Endodermal cell (in vitro differentiated cells): Measurements from ENCODE around the gene F2RL3. TPM values are rescaled to one million over a fixed set of nuclear protein-coding genes. Genes with fewer than 3 reads are reported as not detected.

Experiments used
- DNase-seq: peaks from one replicate; pipeline ENCODE4 v3.0.0-alpha.2; 2017
- H3K27ac ChIP-seq: 2 replicates; pipeline ENCODE4 v1.5.1; 2013; ENCODE audit warnings: mild to moderate bottlenecking, low read depth, low read length, moderate library complexity
- H3K27me3 ChIP-seq: 2 replicates; pipeline ENCODE4 v1.6.1; 2013; ENCODE audit warnings: mild to moderate bottlenecking, low read length, moderate library complexity; ENCODE audit not compliant: insufficient read depth, control insufficient read depth, poor library complexity, severe bottlenecking
- H3K36me3 ChIP-seq: 2 replicates; pipeline ENCODE4 v1.7.0; 2013; ENCODE audit warnings: mild to moderate bottlenecking, low read length, moderate library complexity; ENCODE audit not compliant: control insufficient read depth, insufficient read depth
- H3K4me1 ChIP-seq: one replicate; pipeline ENCODE4 v1.7.0; 2013; ENCODE audit warnings: low read length; ENCODE audit not compliant: control insufficient read depth, insufficient read depth
- H3K4me3 ChIP-seq: 2 replicates; pipeline ENCODE4 v1.5.1; 2013; ENCODE audit warnings: mild to moderate bottlenecking, low read length, moderate library complexity
- H3K9ac ChIP-seq: 2 replicates; pipeline ENCODE4 v1.6.1; 2013; ENCODE audit warnings: mild to moderate bottlenecking, low read length, moderate library complexity; ENCODE audit not compliant: poor library complexity, severe bottlenecking; ENCODE audit errors: extremely low read depth
- H3K9me3 ChIP-seq: 2 replicates; pipeline ENCODE4 v1.6.1; 2013; ENCODE audit warnings: mild to moderate bottlenecking, low read length, moderate library complexity; ENCODE audit not compliant: control insufficient read depth
- H3K27ac Mint-ChIP-seq: 2 replicates; pipeline ENCODE4 v1.8.0; 2020; ENCODE audit warnings: mixed read lengths
- H3K27me3 Mint-ChIP-seq: 2 replicates; pipeline ENCODE4 v1.8.0; 2021; ENCODE audit warnings: mild to moderate bottlenecking, mixed read lengths; ENCODE audit not compliant: insufficient read depth
- H3K36me3 Mint-ChIP-seq: 2 replicates; pipeline ENCODE4 v1.8.0; 2020; ENCODE audit warnings: low read depth, mixed read lengths
- H3K4me1 Mint-ChIP-seq: 2 replicates; pipeline ENCODE4 v1.8.0; 2020; ENCODE audit warnings: mixed read lengths
- H3K4me3 Mint-ChIP-seq: 2 replicates; pipeline ENCODE4 v1.8.0; 2020; ENCODE audit warnings: mild to moderate bottlenecking, moderate library complexity, mixed read lengths
- H3K9me3 Mint-ChIP-seq: 2 replicates; pipeline ENCODE4 v1.8.0; 2020; ENCODE audit warnings: mild to moderate bottlenecking, mixed read lengths
- WGBS, 2 experiments: methylation state at CpG; one replicate each; pipeline versions ENCODE4 v1.1.5 to v1.1.7; 2013; ENCODE audit warnings: missing lambda C conversion rate in 2 of 2, mixed read lengths in 1 of 2; ENCODE audit not compliant: insufficient coverage in 1 of 2, insufficient read length in 1 of 2; 5-methylcytosine and 5-hydroxymethylcytosine counted together
- total RNA-seq, 2 donors: library from RNA; stranded (reverse); fragmentation: NEBNext Ultra II Directional in 1 of 2; extraction: Animal tissue kit (Norgen Biotek cat#: 25700) in 1 of 2; gene quantifications; 2 replicates in 1 of 2; 3 replicates in 1 of 2; pipeline ENCODE4 v1.2.1, GENCODE V29; 2021
- TF ChIP-seq, protein P1 (sequence below): fragments of 200-600 bp; sonication (generic); conservative IDR thresholded peaks from 2 replicates; pipeline ENCODE4 v1.5.0; 2021; ENCODE audit warnings: antibody characterized with exemption, mild to moderate bottlenecking

The F2RL3 gene
- total RNA-seq, 2 donors from 2014 or later = not detected

GRCh38 chr19:16895467-16896145, 6.8 kb downstream of the F2RL3 start:
- Histone ChIP-seq H3K27ac (no peak overlapping the region), H3K4me1 (no peaks in the 10 kb centered on the region), H3K4me3 (no peak overlapping the region), H3K9me3 (no peaks in the 10 kb centered on the region), H3K9ac (no peak overlapping the region), H3K36me3 (no peaks in the 10 kb centered on the region), H3K27me3 (peaks cover 31% of the 10 kb centered on the region)
- DNase-seq = no peak
- Mint-ChIP-seq H3K4me3 (peak overlapping the region; percentile 58), H3K36me3 (no peaks in the 10 kb centered on the region), H3K27me3 (peaks cover 24% of the 10 kb centered on the region), H3K9me3 (no peaks in the 10 kb centered on the region), H3K4me1 (no peaks in the 10 kb centered on the region), H3K27ac (no peak overlapping the region)
- 64 to 100% methylated on average over 3 to 23 of the region's 30 CpGs for WGBS, 2 experiments
- TF ChIP-seq, protein P1, sequence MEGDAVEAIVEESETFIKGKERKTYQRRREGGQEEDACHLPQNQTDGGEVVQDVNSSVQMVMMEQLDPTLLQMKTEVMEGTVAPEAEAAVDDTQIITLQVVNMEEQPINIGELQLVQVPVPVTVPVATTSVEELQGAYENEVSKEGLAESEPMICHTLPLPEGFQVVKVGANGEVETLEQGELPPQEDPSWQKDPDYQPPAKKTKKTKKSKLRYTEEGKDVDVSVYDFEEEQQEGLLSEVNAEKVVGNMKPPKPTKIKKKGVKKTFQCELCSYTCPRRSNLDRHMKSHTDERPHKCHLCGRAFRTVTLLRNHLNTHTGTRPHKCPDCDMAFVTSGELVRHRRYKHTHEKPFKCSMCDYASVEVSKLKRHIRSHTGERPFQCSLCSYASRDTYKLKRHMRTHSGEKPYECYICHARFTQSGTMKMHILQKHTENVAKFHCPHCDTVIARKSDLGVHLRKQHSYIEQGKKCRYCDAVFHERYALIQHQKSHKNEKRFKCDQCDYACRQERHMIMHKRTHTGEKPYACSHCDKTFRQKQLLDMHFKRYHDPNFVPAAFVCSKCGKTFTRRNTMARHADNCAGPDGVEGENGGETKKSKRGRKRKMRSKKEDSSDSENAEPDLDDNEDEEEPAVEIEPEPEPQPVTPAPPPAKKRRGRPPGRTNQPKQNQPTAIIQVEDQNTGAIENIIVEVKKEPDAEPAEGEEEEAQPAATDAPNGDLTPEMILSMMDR = no peak

GRCh38 chr19:16896146-16897028, 7.6 kb downstream of the F2RL3 start:
- Mint-ChIP-seq H3K27ac (no peak overlapping the region), H3K27me3 (peaks cover 24% of the 10 kb centered on the region), H3K36me3 (no peaks in the 10 kb centered on the region), H3K4me1 (no peaks in the 10 kb centered on the region), H3K9me3 (no peaks in the 10 kb centered on the region), H3K4me3 (peak overlapping the region; percentile 58)
- no peaks in the 10 kb centered on the region for H3K4me1 ChIP-seq
- H3K27me3 ChIP-seq = peaks cover 31% of the 10 kb centered on the region
- no peak overlapping the region for H3K27ac ChIP-seq
- no peaks in the 10 kb centered on the region for H3K9me3 ChIP-seq
- no peaks in the 10 kb centered on the region for H3K36me3 ChIP-seq
- TF ChIP-seq, protein P1 = no peak
- 2 to 7% methylated on average over 31 to 57 of the region's 66 CpGs for WGBS, 2 experiments
- peak; percentile 85 for DNase-seq
- H3K4me3 ChIP-seq = peak overlapping the region; percentile 74
- H3K9ac ChIP-seq = peak overlapping the region; percentile 34

DNA sequence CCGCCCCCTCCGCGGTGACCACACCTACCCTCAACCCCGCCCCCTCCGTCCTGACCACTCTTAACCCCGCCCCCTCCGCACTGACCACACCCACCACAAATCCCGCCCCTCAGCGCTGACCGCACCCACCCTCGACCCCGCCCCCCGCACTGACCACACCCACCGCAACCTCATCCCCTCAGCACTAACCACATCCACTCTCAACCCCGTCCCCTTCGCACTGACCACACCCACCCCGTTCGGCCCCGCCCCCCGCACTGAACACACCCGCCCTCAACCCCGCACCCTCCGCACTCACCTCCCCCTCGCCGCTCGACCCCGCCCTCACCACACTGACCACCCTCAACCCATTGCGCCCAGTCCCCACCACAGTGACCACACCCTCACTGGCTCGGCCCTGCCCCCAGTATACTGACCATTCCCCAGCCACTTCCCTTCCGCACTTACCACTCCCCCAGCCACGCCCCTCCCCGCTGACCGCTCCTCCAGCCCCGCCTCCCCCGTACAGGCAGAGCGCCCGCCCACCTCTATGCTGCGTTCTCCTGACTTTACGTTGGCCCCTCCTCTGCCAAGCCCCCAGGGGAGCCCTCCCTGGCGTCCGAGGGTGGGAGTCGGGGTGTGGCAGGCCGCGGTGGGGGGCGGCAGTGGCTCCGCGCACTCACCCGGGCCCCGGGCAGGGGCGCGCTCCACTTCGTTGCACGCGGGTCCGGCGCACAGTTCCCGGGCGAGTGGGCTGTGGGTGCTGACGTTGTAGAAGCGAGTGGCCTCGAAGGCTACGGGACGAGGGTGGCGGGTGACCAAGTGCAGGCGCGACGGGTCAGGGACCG, 8.4 kb downstream of the F2RL3 start:
- peak; percentile 99 for DNase-seq
- peaks cover 31% of the 10 kb centered on the region for H3K27me3 ChIP-seq
- H3K27ac ChIP-seq = no peak overlapping the region
- no peak overlapping the region for H3K9ac ChIP-seq
- Mint-ChIP-seq H3K27ac (no peak overlapping the region), H3K4me3 (peak overlapping the region; percentile 58), H3K27me3 (peaks cover 24% of the 10 kb centered on the region), H3K36me3 (no peaks in the 10 kb centered on the region), H3K9me3 (no peaks in the 10 kb centered on the region), H3K4me1 (no peaks in the 10 kb centered on the region)
- H3K9me3 ChIP-seq = no peaks in the 10 kb centered on the region
- 0 to 1% methylated on average over 4 to 57 of the region's 68 CpGs for WGBS, 2 experiments
- TF ChIP-seq, protein P1 = no peak
- no peaks in the 10 kb centered on the region for H3K36me3 ChIP-seq
- H3K4me1 ChIP-seq = no peaks in the 10 kb centered on the region
- peak overlapping the region; percentile 76 for H3K4me3 ChIP-seq
